IMR-90 (cell line): ENCODE measurements around the gene PHACTR3. TPM values are rescaled to one million over a fixed set of nuclear protein-coding genes. Genes with fewer than 3 reads are reported as not detected.

Experiments used
- ATAC-seq: fragments of 200-7000 bp; cut with Tn5 transposase; 2 replicates; pipeline ENCODE4 v1.9.1; 2020; ENCODE audit warnings: low read depth, mild to moderate bottlenecking, moderate library complexity
- BruUV-seq: library from RNA; stranded (reverse); fragments of 400-500 nt; replicated peaks from 2 replicates; lab custom pipeline; 2021; lab: Mats Ljungman, UMichigan
- CTCF ChIA-PET: fragments of 300-600 bp; formaldehyde crosslinking; extraction: SDS; loops from one replicate; lab custom pipeline; 2021; ENCODE audit warnings: antibody characterized with exemption; lab: Yijun Ruan, JAX
- POLR2A ChIA-PET: fragments of 300-600 bp; sonication (Branson Sonifier 250); formaldehyde crosslinking; loops from one replicate; lab custom pipeline; 2022; ENCODE audit warnings: antibody characterized with exemption; ENCODE audit not compliant: unreplicated experiment; lab: Charles Lee
- DNase-seq: peaks from one replicate; pipeline ENCODE4 v3.0.0; 2013
- H2AFZ ChIP-seq: replicated peaks from 2 replicates; pipeline ENCODE3; 2013; ENCODE audit warnings: low read length, mild to moderate bottlenecking; ENCODE audit not compliant: poor library complexity
- H2AK5ac ChIP-seq: 2 replicates; pipeline ENCODE4 v1.6.1; 2013; ENCODE audit warnings: low read depth, low read length, inconsistent platforms
- H2AK9ac ChIP-seq: replicated peaks from 2 replicates; pipeline ENCODE3; 2013; ENCODE audit warnings: mild to moderate bottlenecking, low read depth, low read length, moderate library complexity; ENCODE audit not compliant: poor library complexity
- H2BK120ac ChIP-seq: 2 replicates; pipeline ENCODE4 v1.6.1; 2013; ENCODE audit warnings: low read depth, low read length, inconsistent platforms
- H2BK15ac ChIP-seq: 3 replicates; pipeline ENCODE4 v1.6.1; 2013; ENCODE audit warnings: low read depth, low read length, inconsistent platforms
- H2BK20ac ChIP-seq: 2 replicates; pipeline ENCODE4 v1.6.1; 2013; ENCODE audit warnings: low read depth, mild to moderate bottlenecking, inconsistent platforms, low read length, moderate library complexity
- H2BK5ac ChIP-seq: 2 replicates; pipeline ENCODE4 v1.6.1; 2013; ENCODE audit warnings: mild to moderate bottlenecking, low read depth, low read length, inconsistent platforms; ENCODE audit not compliant: poor library complexity, severe bottlenecking
- H3K14ac ChIP-seq: replicated peaks from 2 replicates; pipeline ENCODE4 v1.6.1; 2013; ENCODE audit warnings: low read depth, low read length, inconsistent platforms
- H3K18ac ChIP-seq: 2 replicates; pipeline ENCODE4 v1.6.1; 2013; ENCODE audit warnings: low read depth, low read length, control low read depth
- H3K23ac ChIP-seq: 2 replicates; pipeline ENCODE4 v1.6.1; 2013; ENCODE audit warnings: low read depth, low read length, inconsistent platforms
- H3K27ac ChIP-seq: 2 replicates; pipeline ENCODE4 v1.5.1; 2013; ENCODE audit warnings: mild to moderate bottlenecking, control low read depth, low read length; ENCODE audit not compliant: insufficient read depth
- H3K27me3 ChIP-seq: 2 replicates; pipeline ENCODE4 v1.6.1; 2013; ENCODE audit warnings: low read length; ENCODE audit not compliant: control insufficient read depth, insufficient read depth
- H3K36me3 ChIP-seq: 2 replicates; pipeline ENCODE4 v1.6.1; 2013; ENCODE audit warnings: low read length, mixed read lengths; ENCODE audit not compliant: control insufficient read depth, insufficient read depth
- H3K4ac ChIP-seq: 2 replicates; pipeline ENCODE4 v1.6.1; 2013; ENCODE audit warnings: low read depth, low read length, inconsistent platforms
- H3K4me1 ChIP-seq: 2 replicates; pipeline ENCODE4 v1.6.1; 2013; ENCODE audit warnings: low read length, mixed read lengths; ENCODE audit not compliant: control insufficient read depth, insufficient read depth
- H3K4me2 ChIP-seq: 2 replicates; pipeline ENCODE4 v1.6.1; 2013; ENCODE audit warnings: low read depth, mild to moderate bottlenecking, control low read depth, low read length, moderate library complexity
- H3K4me3 ChIP-seq: 2 replicates; pipeline ENCODE4 v1.5.1; 2013; ENCODE audit warnings: low read depth, mild to moderate bottlenecking, control low read depth, low read length, moderate library complexity; ENCODE audit not compliant: insufficient read depth
- H3K56ac ChIP-seq: 2 replicates; pipeline ENCODE4 v1.6.1; 2013; ENCODE audit warnings: low read length, inconsistent platforms; ENCODE audit not compliant: insufficient read depth; ENCODE audit errors: extremely low read depth
- H3K79me1 ChIP-seq, 2 experiments: 2 replicates each; pipeline ENCODE4 v1.6.1; 2013; ENCODE audit warnings: low read length in 2 of 2, inconsistent platforms in 1 of 2, low read depth in 1 of 2
- H3K9ac ChIP-seq: 2 replicates; pipeline ENCODE4 v1.6.1; 2013; ENCODE audit warnings: low read depth, low read length, control low read depth
- H3K9me1 ChIP-seq: 2 replicates; pipeline ENCODE4 v1.6.1; 2013; ENCODE audit warnings: low read length, inconsistent platforms; ENCODE audit not compliant: insufficient read depth
- H3K9me3 ChIP-seq: 2 replicates; pipeline ENCODE4 v1.6.1; 2013; ENCODE audit warnings: low read length; ENCODE audit not compliant: control insufficient read depth, insufficient read depth
- H4K20me1 ChIP-seq: 2 replicates; pipeline ENCODE4 v1.6.1; 2013; ENCODE audit warnings: low read length, inconsistent platforms; ENCODE audit not compliant: insufficient read depth
- H4K5ac ChIP-seq: 2 replicates; pipeline ENCODE4 v1.6.1; 2013; ENCODE audit warnings: mild to moderate bottlenecking, low read depth, low read length, control low read depth
- H4K8ac ChIP-seq, 2 experiments: 2 replicates each; pipeline ENCODE4 v1.6.1; 2013; ENCODE audit warnings: low read depth in 2 of 2, low read length in 2 of 2, control low read depth in 1 of 2, inconsistent platforms in 1 of 2
- H4K91ac ChIP-seq: 2 replicates; pipeline ENCODE4 v1.6.1; 2013; ENCODE audit warnings: low read depth, low read length, inconsistent platforms; ENCODE audit not compliant: insufficient read depth
- BHLHE40 ChIP-seq: fragments of 150-350 bp; IDR thresholded peaks from 2 replicates; pipeline ENCODE4 v1.6.1; 2016; ENCODE audit warnings: mild to moderate bottlenecking, low read depth, low read length
- CEBPB ChIP-seq: IDR thresholded peaks from 2 replicates; pipeline ENCODE4 v1.6.1; 2012; ENCODE audit warnings: low read depth, low read length, improper control_type of control experiment
- CHD1 ChIP-seq: IDR thresholded peaks from 2 replicates; pipeline ENCODE4 v1.6.1; 2012; ENCODE audit warnings: low read depth, low read length, improper control_type of control experiment
- CTCF ChIP-seq: conservative IDR thresholded peaks from 2 replicates; pipeline ENCODE4 v1.5.1; 2012; ENCODE audit warnings: mild to moderate bottlenecking, low read depth, low read length, improper control_type of control experiment
- MAZ ChIP-seq: IDR thresholded peaks from 2 replicates; pipeline ENCODE4 v1.6.1; 2012; ENCODE audit warnings: low read depth, mild to moderate bottlenecking, low read length, improper control_type of control experiment, moderate library complexity, borderline replicate concordance
- MXI1 ChIP-seq: IDR thresholded peaks from 2 replicates; pipeline ENCODE4 v1.6.1; 2012; ENCODE audit warnings: low read depth, mild to moderate bottlenecking, low read length, moderate library complexity, borderline replicate concordance
- NFE2L2 ChIP-seq: fragments of 150-350 bp; IDR thresholded peaks from 2 replicates; pipeline ENCODE4 v1.6.1; 2016; ENCODE audit warnings: low read depth, mild to moderate bottlenecking, low read length
- POLR2A ChIP-seq: IDR thresholded peaks from 2 replicates; pipeline ENCODE4 v1.6.1; 2012; ENCODE audit warnings: mild to moderate bottlenecking, low read depth, low read length
- RAD21 ChIP-seq: IDR thresholded peaks from 2 replicates; pipeline ENCODE4 v1.6.1; 2012; ENCODE audit warnings: low read length, improper control_type of control experiment
- RCOR1 ChIP-seq: IDR thresholded peaks from 2 replicates; pipeline ENCODE4 v1.6.1; 2012; ENCODE audit warnings: mild to moderate bottlenecking, low read length, improper control_type of control experiment; ENCODE audit not compliant: insufficient replicate concordance
- WGBS, 2 experiments: methylation state at CpG; one replicate each; pipeline versions ENCODE4 v1.1.5 to v1.1.7; 2013; ENCODE audit warnings: missing lambda C conversion rate in 2 of 2; ENCODE audit not compliant: insufficient read length in 1 of 2; ENCODE audit errors: extremely low coverage in 2 of 2; 5-methylcytosine and 5-hydroxymethylcytosine counted together
- dilution Hi-C: fragments of 300-500 bp; cut with HindIII; formaldehyde crosslinking; loops from one replicate; pipeline ENCODE4 v1.14.3; 2018; ENCODE audit warnings: low sequenced_read_pairs; ENCODE audit not compliant: unreplicated experiment
- in situ Hi-C: fragments of 300-500 bp; cut with MboI; formaldehyde crosslinking; loops from 3 replicates; pipeline ENCODE4 v1.14.3; 2019; ENCODE audit warnings: low sequenced_read_pairs, inconsistent platforms, mixed read lengths
- intact Hi-C: fragments of 100-400 bp; cut with micrococcal nuclease; formaldehyde crosslinking; loops from 2 replicates; pipeline ENCODE4 v1.10.0; 2022
- polyA plus RNA-seq, 3 experiments: library from polyadenylated mRNA; depleted of rRNA; stranded (reverse); fragments of >200 nt; gene quantifications; 2 replicates each; pipeline ENCODE4 v1.2.3, GENCODE V29; 2012; ENCODE audit warnings: low replicate concordance in 1 of 3
- total RNA-seq: library from RNA; depleted of rRNA; stranded (reverse); fragments of >200 nt; gene quantifications from 2 replicates; pipeline ENCODE4 v1.2.3, GENCODE V29; 2012
- TF ChIP-seq, protein P1 (sequence below): fragments of 150-350 bp; IDR thresholded peaks from 2 replicates; pipeline ENCODE4 v1.6.1; 2016; ENCODE audit warnings: low read depth, mild to moderate bottlenecking, low read length, moderate library complexity, borderline replicate concordance

Gene PHACTR3
- total and polyA plus RNA-seq, 2 of the 4 experiments (the other 2 are of a cell fraction) = not detected

DNA sequence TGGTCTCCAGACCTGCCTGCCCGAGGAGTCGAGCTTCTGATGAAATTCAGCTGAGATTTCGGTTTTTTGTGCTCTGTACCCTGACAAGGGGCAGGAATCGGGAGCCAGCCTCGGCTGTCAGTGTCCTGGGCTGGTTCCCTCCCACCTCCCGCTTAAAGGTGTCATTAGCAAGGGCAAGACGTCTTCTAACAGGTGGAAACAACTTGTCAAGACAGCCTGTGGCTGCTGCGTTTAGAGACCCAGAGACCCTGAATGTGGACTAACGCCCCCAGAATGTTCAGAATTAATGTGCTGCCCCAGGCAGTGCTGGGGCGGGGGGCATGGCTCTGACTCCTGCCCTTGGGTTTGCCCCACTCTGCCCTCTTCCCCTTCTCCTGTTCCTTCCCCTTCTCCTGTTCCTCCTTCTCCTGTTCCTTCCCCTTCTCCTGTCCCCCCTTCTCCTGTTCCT, 69.7 kb downstream of the PHACTR3 start:
- Histone ChIP-seq H3K9ac (no peak overlapping the region), H4K5ac (no peak overlapping the region), H2BK20ac (no peak overlapping the region), H3K36me3 (no peaks in the 10 kb centered on the region), H3K4ac (no peak overlapping the region), H3K4me3 (no peak overlapping the region), H4K91ac (no peak overlapping the region), H2BK15ac (no peak overlapping the region), H3K4me2 (no peak overlapping the region), H4K20me1 (no peaks in the 10 kb centered on the region), H2BK120ac (no peak overlapping the region), H3K56ac (no peak overlapping the region), H4K8ac (no peak overlapping the region), H3K9me3 (peaks cover 37% of the 10 kb centered on the region), H3K27me3 (no peaks in the 10 kb centered on the region), H3K14ac (no peak overlapping the region), H3K9me1 (no peaks in the 10 kb centered on the region), H2AK5ac (no peak overlapping the region), H3K79me1 (no peaks in the 10 kb centered on the region), H2BK5ac (no peak overlapping the region), H3K23ac (no peak overlapping the region), H3K4me1 (no peaks in the 10 kb centered on the region), H2AK9ac (no peak overlapping the region), H3K18ac (no peak overlapping the region), H2AFZ (no peak overlapping the region), H3K27ac (no peak overlapping the region)
- no peak for TF ChIP-seq CEBPB
- no peak for TF ChIP-seq BHLHE40
- no peak for TF ChIP-seq POLR2A
- TF ChIP-seq RAD21 = no peak
- no peak for TF ChIP-seq RCOR1
- no peak for TF ChIP-seq NFE2L2
- TF ChIP-seq MAZ = no peak
- TF ChIP-seq, protein P1, sequence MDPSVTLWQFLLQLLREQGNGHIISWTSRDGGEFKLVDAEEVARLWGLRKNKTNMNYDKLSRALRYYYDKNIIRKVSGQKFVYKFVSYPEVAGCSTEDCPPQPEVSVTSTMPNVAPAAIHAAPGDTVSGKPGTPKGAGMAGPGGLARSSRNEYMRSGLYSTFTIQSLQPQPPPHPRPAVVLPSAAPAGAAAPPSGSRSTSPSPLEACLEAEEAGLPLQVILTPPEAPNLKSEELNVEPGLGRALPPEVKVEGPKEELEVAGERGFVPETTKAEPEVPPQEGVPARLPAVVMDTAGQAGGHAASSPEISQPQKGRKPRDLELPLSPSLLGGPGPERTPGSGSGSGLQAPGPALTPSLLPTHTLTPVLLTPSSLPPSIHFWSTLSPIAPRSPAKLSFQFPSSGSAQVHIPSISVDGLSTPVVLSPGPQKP = no peak
- TF ChIP-seq CTCF = no peak
- no peak for TF ChIP-seq CHD1
- no peak for TF ChIP-seq MXI1
- intact Hi-C loops = no loop called here
- BruUV-seq = no TSS peak
- in situ Hi-C loops = no loop called here
- ATAC-seq = no peak
- CTCF ChIA-PET = no interaction called here
- dilution Hi-C loops = no loop called here
- WGBS, 2 experiments = 25% methylated on average over 2 of the region's 10 CpGs; no CpG with 5 or more reads in 1 of the 2 experiments
- POLR2A ChIA-PET = no interaction called here
- no peak for DNase-seq
